Measurements from ENCODE around the gene TM9SF3. TPM values are rescaled to one million over a fixed set of nuclear protein-coding genes. Genes with fewer than 3 reads are reported as not detected.

Gene TM9SF3
- total RNA-seq, 4 donors from 2014 or later: 54.4 to 67.9 (median 59.5) TPM

- DNase-seq (ENCODE audit: low spot score in 2 of 2): no peak
- TF ChIP-seq, protein P1, sequence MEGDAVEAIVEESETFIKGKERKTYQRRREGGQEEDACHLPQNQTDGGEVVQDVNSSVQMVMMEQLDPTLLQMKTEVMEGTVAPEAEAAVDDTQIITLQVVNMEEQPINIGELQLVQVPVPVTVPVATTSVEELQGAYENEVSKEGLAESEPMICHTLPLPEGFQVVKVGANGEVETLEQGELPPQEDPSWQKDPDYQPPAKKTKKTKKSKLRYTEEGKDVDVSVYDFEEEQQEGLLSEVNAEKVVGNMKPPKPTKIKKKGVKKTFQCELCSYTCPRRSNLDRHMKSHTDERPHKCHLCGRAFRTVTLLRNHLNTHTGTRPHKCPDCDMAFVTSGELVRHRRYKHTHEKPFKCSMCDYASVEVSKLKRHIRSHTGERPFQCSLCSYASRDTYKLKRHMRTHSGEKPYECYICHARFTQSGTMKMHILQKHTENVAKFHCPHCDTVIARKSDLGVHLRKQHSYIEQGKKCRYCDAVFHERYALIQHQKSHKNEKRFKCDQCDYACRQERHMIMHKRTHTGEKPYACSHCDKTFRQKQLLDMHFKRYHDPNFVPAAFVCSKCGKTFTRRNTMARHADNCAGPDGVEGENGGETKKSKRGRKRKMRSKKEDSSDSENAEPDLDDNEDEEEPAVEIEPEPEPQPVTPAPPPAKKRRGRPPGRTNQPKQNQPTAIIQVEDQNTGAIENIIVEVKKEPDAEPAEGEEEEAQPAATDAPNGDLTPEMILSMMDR (IDR thresholded peaks at IDR 0.05): no peak
- TF ChIP-seq POLR2A (IDR thresholded peaks at IDR 0.05): no peak
- intact Hi-C loops (cut with DNase I; ENCODE audit: low total_unique reads): no loop called here
- no peak overlapping the region for H3K4me3 ChIP-seq (ENCODE audit: low read depth, poor library complexity, severe bottlenecking)
- WGBS, 2 donors: 73 to 74% methylated on average over 5 of the region's 5 CpGs
Measured at GRCh38 chr10:96608805-96609204, 22.0 kb upstream of the TM9SF3 start.

- WGBS, 2 donors: 70 to 72% methylated on average over 3 of the region's 3 CpGs
- no peak for DNase-seq (ENCODE audit: low spot score in 2 of 2)
- no peak for TF ChIP-seq POLR2A (IDR thresholded peaks at IDR 0.05)
- TF ChIP-seq, protein P1 (IDR thresholded peaks at IDR 0.05): no peak
- intact Hi-C loops (cut with DNase I; ENCODE audit: low total_unique reads): no loop called here
- H3K4me3 ChIP-seq (ENCODE audit: low read depth, poor library complexity, severe bottlenecking): no peak overlapping the region
Measured at GRCh38 chr10:96608262-96608661, 21.4 kb upstream of the TM9SF3 start.

- TF ChIP-seq, protein P1 (IDR thresholded peaks at IDR 0.05): no peak
- TF ChIP-seq POLR2A (IDR thresholded peaks at IDR 0.05): no peak
- WGBS, 2 donors: 78 to 89% methylated on average over 1 of the region's 1 CpG
- intact Hi-C loops (cut with DNase I; ENCODE audit: low total_unique reads): no loop called here
- DNase-seq (ENCODE audit: low spot score in 2 of 2): no peak
- no peak overlapping the region for H3K4me3 ChIP-seq (ENCODE audit: low read depth, poor library complexity, severe bottlenecking)
Measured at GRCh38 chr10:96606946-96607345, 20.1 kb upstream of the TM9SF3 start.

DNA sequence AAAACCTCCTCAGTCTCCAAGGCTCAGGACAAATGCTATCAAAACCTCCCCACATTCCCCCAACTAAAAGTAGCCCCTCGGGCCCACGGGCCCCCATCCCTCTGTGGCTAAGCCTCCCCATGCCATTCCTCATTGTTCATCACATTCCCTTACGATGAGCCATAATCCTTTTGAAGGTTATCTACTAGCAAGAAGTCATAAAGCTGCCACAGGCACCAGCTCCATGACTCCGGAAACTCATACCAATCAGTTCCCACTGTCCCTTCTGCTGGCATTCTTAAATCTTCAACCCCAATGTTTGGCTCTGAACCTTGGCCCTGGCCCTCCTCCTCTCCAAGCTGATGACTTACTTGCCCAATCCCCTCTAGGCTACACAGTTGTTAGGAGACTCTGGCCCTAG, 19.4 kb upstream of the TM9SF3 start:
- no peak for DNase-seq (ENCODE audit: low spot score in 2 of 2)
- 63 to 79% methylated on average over 4 of the region's 4 CpGs for WGBS, 2 donors
- intact Hi-C loops (cut with DNase I; ENCODE audit: low total_unique reads): no loop called here
- TF ChIP-seq POLR2A (IDR thresholded peaks at IDR 0.05): no peak
- TF ChIP-seq, protein P1 (IDR thresholded peaks at IDR 0.05): no peak
- no peak overlapping the region for H3K4me3 ChIP-seq (ENCODE audit: low read depth, poor library complexity, severe bottlenecking)

GRCh38 chr10:96600337-96600736, 13.5 kb upstream of the TM9SF3 start:
- DNase-seq (ENCODE audit: low spot score in 2 of 2): no peak
- intact Hi-C loops (cut with DNase I; ENCODE audit: low total_unique reads): no loop called here
- WGBS, 2 donors: 43 to 47% methylated on average over 4 of the region's 4 CpGs

GRCh38 chr10:96598846-96599245, 12.0 kb upstream of the TM9SF3 start:
- no peak overlapping the region for H3K4me3 ChIP-seq (ENCODE audit: low read depth, poor library complexity, severe bottlenecking)
- 68 to 71% methylated on average over 4 of the region's 4 CpGs for WGBS, 2 donors
- TF ChIP-seq, protein P1 (IDR thresholded peaks at IDR 0.05): no peak
- TF ChIP-seq POLR2A (IDR thresholded peaks at IDR 0.05): no peak
- DNase-seq (ENCODE audit: low spot score in 2 of 2): no peak
- intact Hi-C loops (cut with DNase I; ENCODE audit: low total_unique reads): no loop called here

More at GRCh38 chr10:96600337-96600736, 13.5 kb upstream of the TM9SF3 start:
- TF ChIP-seq POLR2A (IDR thresholded peaks at IDR 0.05): no peak
- TF ChIP-seq, protein P1 (IDR thresholded peaks at IDR 0.05): no peak
- no peak overlapping the region for H3K4me3 ChIP-seq (ENCODE audit: low read depth, poor library complexity, severe bottlenecking)
